NOMO-1 (cell line): ENCODE measurements around the gene SERPINA5.

Source experiments
- DNase-seq, 2 experiments: peaks; one replicate each; lab custom pipeline; 2025; ENCODE audit not compliant: unreplicated experiment in 2 of 2; lab: John Stamatoyannopoulos, UW

SERPINA5 gene

GRCh38 chr14:94548999-94549985 is 31.9 kb upstream of the SERPINA5 start:
- DNase-seq = peak in 1 of 2 experiments; percentile 1

DNA sequence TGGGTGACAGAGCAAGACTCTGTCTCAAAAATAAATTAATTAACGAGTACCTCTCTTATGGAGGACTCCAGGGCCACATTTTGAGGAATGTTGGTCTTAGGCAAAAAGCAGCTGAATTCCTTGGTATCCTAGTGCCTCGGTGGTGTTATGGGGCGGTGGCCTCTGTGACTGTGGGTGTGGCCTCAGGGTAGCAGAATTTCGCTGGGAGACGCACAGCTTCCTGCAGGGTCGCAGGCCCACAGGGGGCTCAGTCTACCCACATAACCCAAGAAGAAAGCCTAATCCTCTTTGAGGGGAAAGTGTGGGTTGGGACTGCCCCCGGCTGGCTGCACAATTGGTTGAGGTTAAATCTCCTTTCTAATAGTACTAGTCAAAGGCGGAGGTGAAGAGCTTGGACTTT is 31.2 kb upstream of the SERPINA5 start:
- no peak for DNase-seq

GRCh38 chr14:94555991-94556390 is 25.2 kb upstream of the SERPINA5 start:
- no peak for DNase-seq

DNA sequence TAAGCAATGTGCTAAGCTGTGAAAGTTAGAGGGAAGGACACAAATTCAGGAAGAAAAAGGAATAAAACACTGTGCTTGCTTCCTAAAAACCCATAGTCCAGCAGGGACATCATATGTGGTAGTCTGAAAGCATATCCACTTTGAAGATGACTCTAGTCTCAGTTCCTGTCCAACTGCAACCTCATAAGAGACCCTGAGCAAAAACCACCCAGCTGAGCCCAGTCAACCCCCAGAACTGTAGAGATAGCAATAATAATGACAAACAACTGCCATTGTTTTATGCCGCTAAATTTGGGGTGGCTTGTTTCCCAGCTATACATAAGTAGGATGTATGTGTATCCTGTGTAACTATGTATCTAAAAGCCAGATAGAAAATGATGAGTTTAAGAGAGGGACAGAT is 23.9 kb upstream of the SERPINA5 start:
- no peak for DNase-seq

DNA sequence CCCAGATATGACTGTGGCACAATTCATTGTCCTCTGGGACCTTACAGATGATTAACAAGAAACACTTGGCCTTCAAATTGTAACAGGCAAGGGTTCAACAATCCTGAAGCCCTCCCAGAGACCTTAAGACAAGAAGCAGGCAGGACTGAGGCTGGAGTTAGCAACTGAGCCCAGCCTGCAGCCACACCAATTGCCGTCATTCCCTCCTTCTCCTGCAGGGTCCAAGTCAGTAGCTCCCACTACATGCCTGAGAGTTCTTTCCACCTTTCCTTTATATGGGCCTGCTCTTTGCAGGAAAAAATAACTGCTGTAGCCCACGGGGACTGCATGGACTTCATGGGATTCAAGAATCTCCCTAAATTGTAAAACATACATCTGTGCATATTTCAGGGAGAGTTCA is 22.4 kb upstream of the SERPINA5 start:
- DNase-seq = no peak

DNA sequence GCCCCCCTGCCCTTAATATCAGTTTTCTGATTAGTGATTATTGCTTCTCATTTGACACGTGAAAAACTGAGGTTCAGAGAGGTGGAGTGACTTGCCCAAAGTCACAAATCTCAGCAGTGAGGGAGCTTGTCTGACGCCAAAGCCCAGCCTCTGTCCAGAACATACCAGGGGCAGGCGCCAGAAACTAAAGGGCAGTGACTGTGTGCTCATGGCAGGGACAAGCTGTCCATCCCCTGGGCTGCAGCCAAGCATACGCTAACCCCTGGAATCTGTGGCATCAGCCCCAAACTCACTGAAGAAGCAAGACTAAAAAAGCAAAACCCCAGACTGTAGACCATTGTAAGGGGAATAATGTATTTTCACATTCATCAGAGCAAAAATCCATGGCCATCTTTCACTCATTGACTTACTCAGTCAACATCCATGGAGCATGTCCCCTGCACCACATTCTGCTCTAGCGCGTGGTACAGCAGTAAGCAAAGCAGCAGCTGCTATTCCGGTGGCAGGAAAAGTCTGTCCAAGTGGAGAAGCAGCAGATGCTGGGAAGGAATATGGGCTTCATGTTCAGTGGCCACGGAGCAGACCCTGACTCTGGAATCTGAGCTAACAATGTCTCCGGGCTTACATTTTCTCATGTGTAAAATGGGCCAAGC is 21.5 kb upstream of the SERPINA5 start:
- no peak for DNase-seq

GRCh38 chr14:94560291-94560665 is 20.9 kb upstream of the SERPINA5 start:
- DNase-seq = no peak

DNA sequence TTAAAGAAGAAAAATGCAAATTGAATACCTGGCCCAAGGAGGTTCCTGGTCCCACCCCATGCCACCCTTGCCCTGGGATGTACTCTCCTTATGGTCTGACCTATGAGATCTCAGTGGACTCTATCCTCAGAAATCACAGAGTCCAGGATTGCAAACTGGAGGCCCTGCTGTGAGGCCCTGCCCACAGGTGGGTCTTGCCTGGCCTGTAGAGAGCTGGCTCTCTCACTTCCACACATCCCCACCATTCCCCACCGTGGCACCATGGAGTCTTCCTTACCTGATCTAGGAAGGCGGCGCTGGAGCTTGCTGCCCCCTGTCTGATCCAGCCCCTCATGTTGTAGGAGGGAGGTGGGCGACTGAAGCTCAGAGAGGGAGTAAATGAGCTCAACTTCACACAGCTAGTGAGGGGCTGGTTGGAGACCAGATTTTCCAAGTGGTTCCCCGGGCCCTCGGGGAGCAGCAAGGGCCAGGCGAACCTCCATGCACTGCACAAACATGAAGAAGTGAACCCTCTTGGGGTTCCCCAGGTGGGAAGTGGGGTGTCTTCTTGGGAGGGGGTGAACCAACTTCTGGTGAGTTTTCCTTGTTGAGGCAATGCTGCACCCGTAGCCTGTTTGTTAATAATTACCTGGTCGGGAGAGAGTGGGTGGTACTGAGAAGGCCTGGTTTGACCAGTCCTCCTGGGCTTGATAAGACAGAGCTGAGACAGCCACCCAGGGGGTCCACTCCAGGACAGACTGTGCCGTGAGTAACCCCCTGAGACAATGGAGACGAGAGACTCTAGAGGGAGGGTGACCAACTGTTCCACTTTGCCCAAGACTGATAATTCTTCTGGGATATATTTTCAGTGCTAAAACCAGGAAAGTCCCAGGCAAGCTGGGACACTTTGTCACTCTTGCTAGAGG is 20.2 kb upstream of the SERPINA5 start, which contains the start of gene SERPINA4:
SERPINA4 (plus strand) TSS at position 692 of the 905 bp plus-strand sequence. CDS start 2,041 bp downstream, outside the sequence.
- DNase-seq = no peak

GRCh38 chr14:94561656-94562010 is 19.6 kb upstream of the SERPINA5 start:
- no peak for DNase-seq

GRCh38 chr14:94562022-94562421 is 19.2 kb upstream of the SERPINA5 start:
- no peak for DNase-seq

DNA sequence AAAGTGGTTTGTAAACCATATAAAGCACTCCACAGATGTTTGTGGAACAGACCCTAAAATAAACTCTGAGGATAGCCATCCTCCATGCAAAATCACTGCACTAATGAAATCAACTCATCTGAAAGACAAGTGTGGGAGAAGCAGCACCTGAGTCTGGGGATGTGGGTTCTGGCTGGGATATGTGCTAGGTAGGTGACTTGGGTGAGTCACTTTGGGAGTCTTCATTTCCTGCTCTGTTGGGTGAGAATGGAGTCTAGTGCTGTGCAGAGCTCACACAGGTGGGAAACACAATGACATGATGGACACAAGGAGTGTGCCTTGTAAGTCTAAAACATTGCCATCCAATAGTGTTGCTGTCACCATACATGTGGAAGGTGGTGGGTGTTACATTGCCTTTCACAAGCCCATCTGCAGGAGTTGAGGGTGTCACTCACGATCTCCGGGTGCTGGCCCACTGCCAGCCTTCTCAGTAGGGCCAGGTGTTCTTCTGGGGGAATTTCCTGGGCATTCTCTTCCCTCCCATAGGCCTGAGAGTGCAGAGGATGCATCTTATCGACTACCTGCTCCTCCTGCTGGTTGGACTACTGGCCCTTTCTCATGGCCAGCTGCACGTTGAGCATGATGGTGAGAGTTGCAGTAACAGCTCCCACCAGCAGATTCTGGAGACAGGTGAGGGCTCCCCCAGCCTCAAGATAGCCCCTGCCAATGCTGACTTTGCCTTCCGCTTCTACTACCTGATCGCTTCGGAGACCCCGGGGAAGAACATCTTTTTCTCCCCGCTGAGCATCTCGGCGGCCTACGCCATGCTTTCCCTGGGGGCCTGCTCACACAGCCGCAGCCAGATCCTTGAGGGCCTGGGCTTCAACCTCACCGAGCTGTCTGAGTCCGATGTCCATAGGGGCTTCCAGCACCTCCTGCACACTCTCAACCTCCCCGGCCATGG is 18.0 kb upstream of the SERPINA5 start:
- no peak for DNase-seq

DNA sequence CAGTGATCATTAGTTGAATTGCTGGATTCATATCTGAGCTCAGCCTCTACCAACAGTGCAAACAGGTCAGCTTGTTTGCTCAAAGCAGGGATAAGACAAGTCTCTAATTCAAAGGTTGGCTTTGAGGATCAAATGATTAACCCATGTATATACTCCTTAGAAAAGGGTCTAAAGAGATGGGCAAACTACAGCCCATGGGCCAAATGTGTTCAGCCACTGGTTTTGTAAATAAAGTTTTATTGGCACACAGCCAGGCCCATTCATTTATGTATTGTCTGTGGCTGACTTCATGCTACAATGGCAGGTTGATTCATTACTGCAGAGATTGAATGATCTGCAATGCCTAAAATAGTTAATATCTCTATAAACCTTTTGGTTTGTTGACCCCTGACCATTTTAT is 16.8 kb upstream of the SERPINA5 start:
- DNase-seq = no peak

GRCh38 chr14:94568186-94568585 is 13.0 kb upstream of the SERPINA5 start:
- DNase-seq = no peak

GRCh38 chr14:94569381-94570001 is 11.7 kb upstream of the SERPINA5 start:
- DNase-seq = no peak

GRCh38 chr14:94570002-94570400 is 11.2 kb upstream of the SERPINA5 start:
- no peak for DNase-seq

- no peak for DNase-seq
These were observed 10.8 kb upstream of the SERPINA5 start for GRCh38 chr14:94570440-94570839.

DNA sequence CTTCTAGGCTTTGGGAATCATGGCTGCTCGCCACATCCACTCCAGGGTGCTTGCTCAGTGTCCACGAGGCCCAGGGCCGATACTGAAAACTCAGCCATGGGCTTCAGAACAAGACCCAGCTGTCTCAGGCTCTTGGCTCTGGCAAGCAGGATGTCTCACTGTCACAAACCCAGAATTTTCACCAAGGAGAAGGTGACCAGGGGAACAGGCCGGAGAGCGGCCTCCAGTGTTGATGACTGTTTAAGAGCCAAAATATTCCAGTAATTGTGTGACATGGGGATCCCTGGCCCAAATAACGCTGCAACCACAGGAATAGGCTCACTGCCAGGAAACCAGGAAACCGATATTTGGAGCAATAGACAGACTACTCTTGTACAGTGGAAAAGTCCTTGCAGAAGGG is 9.8 kb upstream of the SERPINA5 start:
- no peak for DNase-seq

- DNase-seq = no peak
These were observed 9.3 kb upstream of the SERPINA5 start for GRCh38 chr14:94571950-94572349.

GRCh38 chr14:94572637-94573303 is 8.5 kb upstream of the SERPINA5 start:
- DNase-seq = no peak
